Measurements from ENCODE around the gene CBS. TPM values are rescaled to one million over a fixed set of nuclear protein-coding genes. Genes with fewer than 3 reads are reported as not detected.

CBS gene
- total RNA-seq, 1 donor from 2014 or later: 232 TPM

GRCh38 chr21:43025636-43026180 is 49.9 kb downstream of the CBS start:
- no peak for TF ChIP-seq CTCF (IDR thresholded peaks at IDR 0.05; ENCODE audit: partially characterized antibody, unreplicated experiment)

GRCh38 chr21:43024439-43025136 is 51.0 kb downstream of the CBS start:
- TF ChIP-seq CTCF (IDR thresholded peaks at IDR 0.05; ENCODE audit: partially characterized antibody, unreplicated experiment): no peak
- no peak overlapping the region for H3K27ac Mint-ChIP-seq (ENCODE audit: unreplicated experiment)
- DNase-seq: no peak
- H3K4me1 Mint-ChIP-seq (ENCODE audit: low read depth, unreplicated experiment): no peaks in the 10 kb centered on the region
- H3K27me3 Mint-ChIP-seq (ENCODE audit: unreplicated experiment): peaks cover 2% of the 10 kb centered on the region
- peaks cover 11% of the 10 kb centered on the region for H3K36me3 Mint-ChIP-seq (ENCODE audit: unreplicated experiment)
- H3K4me3 Mint-ChIP-seq (ENCODE audit: unreplicated experiment): no peak overlapping the region
- peaks cover 2% of the 10 kb centered on the region for H3K9me3 Mint-ChIP-seq (ENCODE audit: unreplicated experiment)

More at GRCh38 chr21:43025636-43026180, 49.9 kb downstream of the CBS start:
- Mint-ChIP-seq H3K9me3 (ENCODE audit: unreplicated experiment) (peaks cover 2% of the 10 kb centered on the region), H3K4me1 (ENCODE audit: low read depth, unreplicated experiment) (no peaks in the 10 kb centered on the region), H3K27ac (ENCODE audit: unreplicated experiment) (no peak overlapping the region), H3K27me3 (ENCODE audit: unreplicated experiment) (peaks cover 4% of the 10 kb centered on the region), H3K4me3 (ENCODE audit: unreplicated experiment) (no peak overlapping the region), H3K36me3 (ENCODE audit: unreplicated experiment) (peaks cover 11% of the 10 kb centered on the region)
- no peak for DNase-seq

- Mint-ChIP-seq H3K36me3 (ENCODE audit: unreplicated experiment) (peaks cover 7% of the 10 kb centered on the region), H3K4me3 (ENCODE audit: unreplicated experiment) (no peak overlapping the region), H3K9me3 (ENCODE audit: unreplicated experiment) (peaks cover 2% of the 10 kb centered on the region), H3K27me3 (ENCODE audit: unreplicated experiment) (peaks cover 2% of the 10 kb centered on the region), H3K27ac (ENCODE audit: unreplicated experiment) (no peak overlapping the region), H3K4me1 (ENCODE audit: low read depth, unreplicated experiment) (no peaks in the 10 kb centered on the region)
- no peak for TF ChIP-seq CTCF (IDR thresholded peaks at IDR 0.05; ENCODE audit: partially characterized antibody, unreplicated experiment)
- DNase-seq: no peak
Measured at GRCh38 chr21:43023175-43023574, 52.5 kb downstream of the CBS start.

- no peak for TF ChIP-seq CTCF (IDR thresholded peaks at IDR 0.05; ENCODE audit: partially characterized antibody, unreplicated experiment)
- peaks cover 2% of the 10 kb centered on the region for H3K27me3 Mint-ChIP-seq (ENCODE audit: unreplicated experiment)
- no peaks in the 10 kb centered on the region for H3K4me1 Mint-ChIP-seq (ENCODE audit: low read depth, unreplicated experiment)
- peaks cover 7% of the 10 kb centered on the region for H3K36me3 Mint-ChIP-seq (ENCODE audit: unreplicated experiment)
- H3K9me3 Mint-ChIP-seq (ENCODE audit: unreplicated experiment): peaks cover 2% of the 10 kb centered on the region
- DNase-seq: no peak
- H3K27ac Mint-ChIP-seq (ENCODE audit: unreplicated experiment): no peak overlapping the region
- no peak overlapping the region for H3K4me3 Mint-ChIP-seq (ENCODE audit: unreplicated experiment)
Measured at GRCh38 chr21:43021756-43022600, 53.7 kb downstream of the CBS start.

Measured in glutamatergic neuron (in vitro differentiated cells).